CD1c-positive myeloid dendritic cell (primary cell): ENCODE data around the gene PHOX2A.

ENCODE experiments used
- DNase-seq: peaks from one replicate; pipeline ENCODE4 v3.0.0-alpha.2; 2016; ENCODE audit errors: extremely low spot score

PHOX2A gene

GRCh38 chr11:72249961-72250360 lies 6.0 kb upstream of the PHOX2A start:
- no peak for DNase-seq

- DNase-seq = no peak
These were observed 3.6 kb upstream of the PHOX2A start for GRCh38 chr11:72247584-72247983.

- no peak for DNase-seq
These were observed 1.4 kb upstream of the PHOX2A start for GRCh38 chr11:72245263-72245816.

GRCh38 chr11:72244361-72245262 lies 636 bp upstream of the PHOX2A start:
- no peak for DNase-seq

- no peak for DNase-seq
These were observed 560 bp downstream of the PHOX2A start for GRCh38 chr11:72243173-72244059.

GRCh38 chr11:72242141-72242540 lies 1.8 kb downstream of the PHOX2A start:
- DNase-seq = no peak

- DNase-seq = no peak
These were observed 2.6 kb downstream of the PHOX2A start for GRCh38 chr11:72241291-72241781.

- DNase-seq = no peak
These were observed 3.3 kb downstream of the PHOX2A start for GRCh38 chr11:72240461-72241290.

- peak; percentile 74 for DNase-seq
These were observed 4.0 kb downstream of the PHOX2A start for GRCh38 chr11:72239849-72240460.

- no peak for DNase-seq
These were observed 4.6 kb downstream of the PHOX2A start for GRCh38 chr11:72239313-72239848.

- no peak for DNase-seq
These were observed 5.3 kb downstream of the PHOX2A start for GRCh38 chr11:72238492-72239312.

GRCh38 chr11:72238040-72238450 lies 5.9 kb downstream of the PHOX2A start:
- DNase-seq = peak; percentile 59

- no peak for DNase-seq
These were observed 6.7 kb downstream of the PHOX2A start for GRCh38 chr11:72237112-72237931.

GRCh38 chr11:72236774-72237111 lies 7.2 kb downstream of the PHOX2A start:
- no peak for DNase-seq

GRCh38 chr11:72236083-72236697 lies 7.8 kb downstream of the PHOX2A start:
- no peak for DNase-seq

- DNase-seq = no peak
These were observed 8.5 kb downstream of the PHOX2A start for GRCh38 chr11:72235351-72236057.

- DNase-seq = peak; percentile 22
These were observed 9.1 kb downstream of the PHOX2A start for GRCh38 chr11:72234920-72235319.

GRCh38 chr11:72234514-72234830 lies 9.5 kb downstream of the PHOX2A start:
- DNase-seq = peak; percentile 37
